Fibroblast of skin of right biceps (primary cell): ENCODE measurements around the gene BSND.
A peak's percentile ranks its signal among the peaks of the same experiment; 100 is the strongest.
"Not testable (repeated sequence)": the region's sequence is repeated elsewhere in the genome, so short reads cannot be mapped to it uniquely, and the experiment has no call there.

Experiments used
- DNase-seq: peaks from one replicate; pipeline ENCODE4 v3.0.0-alpha.2; 2013

The BSND gene

GRCh38 chr1:55024163-55024562 is 25.4 kb downstream of the BSND start:
- not testable (repeated sequence) for DNase-seq

- DNase-seq = not testable (repeated sequence)
Observed at GRCh38 chr1:55026682-55027081, 27.9 kb downstream of the BSND start.

- DNase-seq = not testable (repeated sequence)
Observed at GRCh38 chr1:55031098-55031497, 32.4 kb downstream of the BSND start.

GRCh38 chr1:55033265-55033614 is 34.5 kb downstream of the BSND start:
- no peak for DNase-seq

GRCh38 chr1:55034476-55035133 is 35.9 kb downstream of the BSND start:
- peak; percentile 5 for DNase-seq

- DNase-seq = no peak
Observed at GRCh38 chr1:55035904-55036303, 37.2 kb downstream of the BSND start.

- DNase-seq = no peak
Observed at GRCh38 chr1:55037733-55038551, 39.2 kb downstream of the BSND start.

- no peak for DNase-seq
Observed at GRCh38 chr1:55038552-55038838, 39.8 kb downstream of the BSND start.

- no peak for DNase-seq
Observed at GRCh38 chr1:55038974-55039341, 40.2 kb downstream of the BSND start.

GRCh38 chr1:55039342-55040082 is 40.8 kb downstream of the BSND start, which contains the start of gene PCSK9:
PCSK9 (plus strand) TSS chr1:55039548; CDS start chr1:55039838, 290 bp downstream.
- DNase-seq = peak; percentile 52

- no peak for DNase-seq
Observed at GRCh38 chr1:55040083-55040932, 41.6 kb downstream of the BSND start.

- DNase-seq = no peak
Observed at GRCh38 chr1:55040933-55041494, 42.3 kb downstream of the BSND start.

GRCh38 chr1:55041613-55042012 is 42.9 kb downstream of the BSND start:
- no peak for DNase-seq

- DNase-seq = no peak
Observed at GRCh38 chr1:55043011-55043410, 44.3 kb downstream of the BSND start.

GRCh38 chr1:55043726-55044125 is 45.0 kb downstream of the BSND start:
- DNase-seq = no peak

GRCh38 chr1:55044617-55045397 is 46.1 kb downstream of the BSND start:
- DNase-seq = no peak

- no peak for DNase-seq
Observed at GRCh38 chr1:55045430-55045829, 46.7 kb downstream of the BSND start.

GRCh38 chr1:55046871-55047270 is 48.1 kb downstream of the BSND start:
- no peak for DNase-seq

GRCh38 chr1:55047611-55048010 is 48.9 kb downstream of the BSND start:
- DNase-seq = no peak

- no peak for DNase-seq
Observed at GRCh38 chr1:55048453-55049270, 49.9 kb downstream of the BSND start.
